DND-41 (cell line): ENCODE measurements around the gene MARCHF9.

Experiments used
- ATAC-seq: fragments of 200-7000 bp; cut with Tn5 transposase; 3 replicates; pipeline ENCODE4 v1.9.1; 2021; ENCODE audit warnings: low read depth; ENCODE audit not compliant: insufficient read depth
- DNase-seq: peaks from one replicate; pipeline ENCODE4 v3.0.0-alpha.2; 2020
- H2AFZ ChIP-seq: 2 replicates; pipeline ENCODE4 v1.6.0; 2012; ENCODE audit warnings: low read depth, low read length
- H3K27ac ChIP-seq: 2 replicates; pipeline ENCODE4 v1.5.1; 2012; ENCODE audit warnings: low read length, inconsistent platforms
- H3K27me3 ChIP-seq: fragments of 200-600 bp; sonication (generic); 2 replicates; pipeline ENCODE4 v1.6.0; 2012; ENCODE audit warnings: low read length, mild to moderate bottlenecking, inconsistent platforms; ENCODE audit not compliant: insufficient read depth, poor library complexity
- H3K36me3 ChIP-seq: 2 replicates; pipeline ENCODE4 v1.5.1; 2012; ENCODE audit warnings: low read length, inconsistent platforms; ENCODE audit not compliant: insufficient read depth
- H3K4me1 ChIP-seq: 2 replicates; pipeline ENCODE4 v1.5.1; 2012; ENCODE audit warnings: mild to moderate bottlenecking, low read length; ENCODE audit not compliant: insufficient read depth
- H3K4me2 ChIP-seq: 2 replicates; pipeline ENCODE4 v1.6.0; 2012; ENCODE audit warnings: mild to moderate bottlenecking, moderate library complexity, low read length, inconsistent platforms; ENCODE audit not compliant: insufficient read depth
- H3K4me3 ChIP-seq, 2 experiments: fragments of 200-600 bp in 1 of 2; shearing (Covaris generic) in 1 of 2; 2 replicates each; pipeline ENCODE4 v1.5.1; 2012 to 2016; ENCODE audit warnings: inconsistent platforms in 2 of 2, low read length in 2 of 2, mild to moderate bottlenecking in 2 of 2, low read depth in 1 of 2, moderate library complexity in 1 of 2
- H3K79me2 ChIP-seq: 2 replicates; pipeline ENCODE4 v1.6.0; 2012; ENCODE audit warnings: low read length, inconsistent platforms; ENCODE audit not compliant: insufficient read depth
- H3K9ac ChIP-seq: 2 replicates; pipeline ENCODE4 v1.6.0; 2012; ENCODE audit warnings: low read depth, mild to moderate bottlenecking, inconsistent platforms, low read length, moderate library complexity
- H3K9me3 ChIP-seq: 2 replicates; pipeline ENCODE4 v1.5.1; 2012; ENCODE audit warnings: low read length, moderate library complexity, mild to moderate bottlenecking, inconsistent platforms; ENCODE audit not compliant: insufficient read depth, severe bottlenecking
- H4K20me1 ChIP-seq: 2 replicates; pipeline ENCODE4 v1.6.0; 2012; ENCODE audit warnings: low read length; ENCODE audit not compliant: insufficient read depth
- CTCF ChIP-seq: IDR thresholded peaks from 2 replicates; pipeline ENCODE4 v1.5.1; 2012; ENCODE audit warnings: borderline replicate concordance, low read length, moderate library complexity, mild to moderate bottlenecking; ENCODE audit not compliant: poor library complexity, severe bottlenecking; ENCODE audit errors: extremely low read depth
- EZH2 ChIP-seq: IDR thresholded peaks from 3 replicates; pipeline ENCODE4 v1.6.1; 2012; ENCODE audit warnings: borderline replicate concordance, low read depth, mild to moderate bottlenecking, moderate library complexity, low read length, inconsistent platforms; ENCODE audit not compliant: severe bottlenecking

MARCHF9 gene

GRCh38 chr12:57722716-57723629 is 31.9 kb upstream of the MARCHF9 start:
- DNase-seq, result no peak
- H3K79me2 ChIP-seq, result no peaks in the 10 kb centered on the region

GRCh38 chr12:57723630-57723962 is 31.3 kb upstream of the MARCHF9 start:
- Histone ChIP-seq H3K4me1 (no peaks in the 10 kb centered on the region), H3K9ac (no peak overlapping the region), H4K20me1 (no peaks in the 10 kb centered on the region; the same call in 1 of the 2 replicates), H3K27ac (no peak overlapping the region), H3K9me3 (no peaks in the 10 kb centered on the region), H3K79me2 (no peaks in the 10 kb centered on the region), H3K36me3 (peaks cover 56% of the 10 kb centered on the region), H3K27me3 (no peaks in the 10 kb centered on the region), H3K4me3 (no peak overlapping the region), H3K4me2 (no peak overlapping the region), H2AFZ (no peak overlapping the region)
- TF ChIP-seq CTCF (no peak), EZH2 (no peak)
- no peak for ATAC-seq
- DNase-seq, result no peak

More at GRCh38 chr12:57722716-57723629, 31.9 kb upstream of the MARCHF9 start:
- H3K27ac ChIP-seq, result no peak overlapping the region
- peaks cover 63% of the 10 kb centered on the region for H3K36me3 ChIP-seq
- no peak overlapping the region for H2AFZ ChIP-seq
- H3K27me3 ChIP-seq, result no peaks in the 10 kb centered on the region
- H4K20me1 ChIP-seq, result no peaks in the 10 kb centered on the region; the same call in 1 of the 2 replicates
- no peak overlapping the region for H3K4me3 ChIP-seq
- H3K9me3 ChIP-seq, result no peaks in the 10 kb centered on the region
- H3K9ac ChIP-seq, result no peak overlapping the region
- TF ChIP-seq CTCF, result no peak
- no peak for TF ChIP-seq EZH2
- no peak for ATAC-seq
- H3K4me1 ChIP-seq, result no peaks in the 10 kb centered on the region
- H3K4me2 ChIP-seq, result no peak overlapping the region

- no peaks in the 10 kb centered on the region for H3K79me2 ChIP-seq
- H2AFZ ChIP-seq, result no peak overlapping the region
- H3K27ac ChIP-seq, result no peak overlapping the region
- H3K9ac ChIP-seq, result no peak overlapping the region
- no peak overlapping the region for H3K4me3 ChIP-seq
- H3K4me1 ChIP-seq, result no peaks in the 10 kb centered on the region
- H3K9me3 ChIP-seq, result no peaks in the 10 kb centered on the region
- TF ChIP-seq EZH2 (no peak), CTCF (no peak)
- H4K20me1 ChIP-seq, result no peaks in the 10 kb centered on the region; the same call in 1 of the 2 replicates
- H3K27me3 ChIP-seq, result no peaks in the 10 kb centered on the region
- peaks cover 50% of the 10 kb centered on the region for H3K36me3 ChIP-seq
- no peak overlapping the region for H3K4me2 ChIP-seq
- DNase-seq (no peak), ATAC-seq (0 out of 3 replicates have a peak, but pooled peaks have one; percentile 10)
These were observed 30.6 kb upstream of the MARCHF9 start for GRCh38 chr12:57724003-57724935.
